Pancreas (tissue), 10 donors: ENCODE measurements around the gene TNFRSF1B. TPM values are rescaled to one million over a fixed set of nuclear protein-coding genes. Genes with fewer than 3 reads are reported as not detected.

Source experiments
- ATAC-seq, 4 donors: fragments of 200-7000 bp; cut with Tn5 transposase; one replicate each; pipeline versions ENCODE4 v1.8.0 to v1.9.1; 2020; ENCODE audit warnings: mild to moderate bottlenecking in 4 of 4, moderate library complexity in 4 of 4
- DNase-seq, 6 donors: peaks; one replicate each; pipeline ENCODE4 v3.0.0-alpha.2; 2020
- FAIRE-seq: peaks from 2 replicates; lab custom pipeline; 2012; peaks lifted over from hg19 to GRCh38; lab: Jason Lieb, UNC
- H3K27ac ChIP-seq, 4 donors: fragments of 200-600 bp; sonication (generic); 1 replicate in 3 of 4; 2 replicates in 1 of 4; pipeline versions ENCODE4 v1.5.0 to v1.8.0; 2020
- H3K27me3 ChIP-seq, 4 donors: fragments of 200-600 bp; one replicate each; pipeline ENCODE4 v1.8.0; 2021
- H3K36me3 ChIP-seq, 3 donors: fragments of 200-600 bp; sonication (generic) in 1 of 3; one replicate each; pipeline versions ENCODE4 v1.5.0 to v1.8.0; 2020 to 2021
- H3K4me1 ChIP-seq, 3 donors: fragments of 200-600 bp; one replicate each; pipeline ENCODE4 v1.8.0; 2021
- H3K4me3 ChIP-seq, 4 donors: fragments of 200-600 bp; sonication (generic) in 2 of 4; one replicate each; pipeline versions ENCODE4 v1.5.0 to v1.8.0; 2020 to 2021
- H3K9me3 ChIP-seq, 4 donors: fragments of 200-600 bp; one replicate each; pipeline ENCODE4 v1.8.0; 2021
- CTCF ChIP-seq, 4 donors: fragments of 200-600 bp; sonication (generic) in 3 of 4; IDR thresholded peaks; one replicate each; pipeline versions ENCODE4 v1.5.0 to v1.8.0; 2021; ENCODE audit warnings: antibody characterized with exemption in 4 of 4
- WGBS, 2 donors: extraction: QIAGEN DNeasy Blood & Tissue Kit; methylation state at CpG; one replicate each; pipeline ENCODE4 v1.1.7; 2013; 5-methylcytosine and 5-hydroxymethylcytosine counted together
- intact Hi-C, 3 donors: fragments of 100-400 bp; cut with DNase I; formaldehyde crosslinking; loops; one replicate each; pipeline versions ENCODE4 v1.11.1 to v1.14.2; 2022
- polyA plus RNA-seq, 2 donors: library from polyadenylated mRNA; stranded (reverse); fragments of 200-250 nt; gene quantifications; one replicate each; pipeline ENCODE4 v1.2.3, GENCODE V29; 2013
- total RNA-seq, 6 donors: library from RNA; stranded (reverse); fragmentation: NEBNext Ultra II Directional in 4 of 6; extraction: Animal tissue kit (Norgen Biotek cat#: 25700) in 4 of 6; gene quantifications; one replicate each; pipeline versions ENCODE4 v1.2.1 to v1.2.4, GENCODE V29; 2021 to 2023
- donor health status: healthy with polysubstance abuse.
- donor health status: DM: no; HTN: no; CAD: no; lungs with moderate emphysema.
- donor health status: DM: no; HTN: no; CAD: no.
- donor health status: control.
- donor health status: control.
- donor health status: Bipolar disorder and iron deficiency.
- donor health status: DM: yes; HTN: yes; CAD: no.
- donor health status: DM: no; HTN: no; CAD: no.
- donor health status: DM: no; HTN: no; CAD: no.
- donor health status: DM: yes; HTN: yes; CAD: no.

Gene TNFRSF1B
- total and polyA plus RNA-seq, 8 donors: 2.1 to 20.2 (median 4.4) TPM

GRCh38 chr1:12150456-12151200 is 16.2 kb upstream of the TNFRSF1B start:
- H3K4me1 ChIP-seq: no peaks in the 10 kb centered on the region

GRCh38 chr1:12151465-12151864 is 15.3 kb upstream of the TNFRSF1B start:
- ATAC-seq: no peak
- WGBS, 2 donors: 88 to 92% methylated on average over 2 of the region's 2 CpGs
- H3K4me1 ChIP-seq: no peaks in the 10 kb centered on the region

More at GRCh38 chr1:12150456-12151200, 16.2 kb upstream of the TNFRSF1B start:
- Histone ChIP-seq H3K36me3 (no peaks in the 10 kb centered on the region), H3K9me3 (no peaks in the 10 kb centered on the region), H3K27ac (peak overlapping the region in 2 of 4 donors; percentile 46 to 51), H3K4me3 (no peak overlapping the region), H3K27me3 (no peaks in the 10 kb centered on the region)
- no peak for FAIRE-seq
- no peak for DNase-seq
- 73 to 82% methylated on average over 9 of the region's 9 CpGs for WGBS, 2 donors
- ATAC-seq: peak in 2 of 4 donors; percentile 38 to 48
- no peak for TF ChIP-seq CTCF (IDR thresholded peaks at IDR 0.05)
- intact Hi-C loops: no loop called here

GRCh38 chr1:12152113-12152891 is 14.5 kb upstream of the TNFRSF1B start:
- ATAC-seq (no peak), DNase-seq (no peak), FAIRE-seq (no peak)
- no peaks in the 10 kb centered on the region for H3K4me1 ChIP-seq
- H3K9me3 ChIP-seq: no peaks in the 10 kb centered on the region
- H3K27me3 ChIP-seq: no peaks in the 10 kb centered on the region
- 69 to 75% methylated on average over 7 of the region's 7 CpGs for WGBS, 2 donors
- no peak overlapping the region for H3K4me3 ChIP-seq
- intact Hi-C loops: no loop called here
- H3K36me3 ChIP-seq: no peaks in the 10 kb centered on the region
- peak overlapping the region in 2 of 4 donors; percentile 42 to 61 for H3K27ac ChIP-seq
- no peak for TF ChIP-seq CTCF (IDR thresholded peaks at IDR 0.05)

More at GRCh38 chr1:12151465-12151864, 15.3 kb upstream of the TNFRSF1B start:
- FAIRE-seq (no peak), DNase-seq (no peak)
- H3K4me3 ChIP-seq: no peak overlapping the region
- intact Hi-C loops: no loop called here
- no peak for TF ChIP-seq CTCF (IDR thresholded peaks at IDR 0.05)
- no peaks in the 10 kb centered on the region for H3K27me3 ChIP-seq
- H3K27ac ChIP-seq: peak overlapping the region in 1 of 4 donors; percentile 51
- no peaks in the 10 kb centered on the region for H3K36me3 ChIP-seq
- no peaks in the 10 kb centered on the region for H3K9me3 ChIP-seq

GRCh38 chr1:12153181-12153785 is 13.5 kb upstream of the TNFRSF1B start:
- Histone ChIP-seq H3K9me3 (no peaks in the 10 kb centered on the region), H3K36me3 (no peaks in the 10 kb centered on the region), H3K4me3 (no peak overlapping the region), H3K27ac (peak overlapping the region in 2 of 4 donors; percentile 62 to 64), H3K4me1 (no peaks in the 10 kb centered on the region), H3K27me3 (no peaks in the 10 kb centered on the region)
- ATAC-seq (peak in 3 of 4 donors; percentile 11 to 78 (median 74)), FAIRE-seq (no peak), DNase-seq (peak in 1 of 6 donors; percentile 71)
- intact Hi-C loops: no loop called here
- 50 to 59% methylated on average over 13 of the region's 13 CpGs for WGBS, 2 donors
- TF ChIP-seq CTCF (IDR thresholded peaks at IDR 0.05): no peak
